HL-60 (cell line): ENCODE measurements around the gene S100A3.

Experiments
- DNase-seq, 2 experiments: peaks; one replicate each; pipeline ENCODE4 v3.0.0-alpha.2; 2010 to 2020; ENCODE audit warnings: low read depth in 1 of 2, low spot score in 1 of 2
- H3K27ac ChIP-seq: fragments of 250-450 bp; sonication (Bioruptor Pico); replicated peaks from 2 replicates; pipeline ENCODE4 v1.5.1; 2020; ENCODE audit warnings: mild to moderate bottlenecking, moderate library complexity
- H3K27me3 ChIP-seq: fragments of 250-450 bp; sonication (Bioruptor Pico); 2 replicates; pipeline ENCODE4 v1.5.1; 2021; ENCODE audit warnings: mild to moderate bottlenecking, moderate library complexity; ENCODE audit not compliant: insufficient read depth, poor library complexity, severe bottlenecking
- H3K4me3 ChIP-seq: replicated peaks from 2 replicates; pipeline ENCODE4 v1.5.1; 2011; ENCODE audit warnings: mild to moderate bottlenecking, control low read depth, low read length; ENCODE audit not compliant: insufficient read depth
- CTCF ChIP-seq: IDR thresholded peaks from one replicate; pipeline ENCODE4 v1.5.1; 2011; ENCODE audit warnings: low read length, control low read depth, inconsistent platforms; ENCODE audit not compliant: insufficient read depth
- GABPA ChIP-seq: IDR thresholded peaks from 2 replicates; pipeline ENCODE4 v1.6.1; 2012; ENCODE audit warnings: low read depth
- POLR2AphosphoS5 ChIP-seq: IDR thresholded peaks from 2 replicates; pipeline ENCODE4 v1.6.1; 2012; ENCODE audit warnings: low read depth
- REST ChIP-seq: IDR thresholded peaks from 2 replicates; pipeline ENCODE4 v1.6.1; 2012; ENCODE audit warnings: low read depth; ENCODE audit not compliant: insufficient replicate concordance
- SPI1 ChIP-seq: IDR thresholded peaks from 2 replicates; pipeline ENCODE4 v1.6.1; 2012; ENCODE audit warnings: low read depth, mild to moderate bottlenecking, borderline replicate concordance

The S100A3 gene

GRCh38 chr1:153557877-153558276 is 8.8 kb upstream of the S100A3 start:
- Histone ChIP-seq H3K27ac (no peak overlapping the region), H3K4me3 (no peak overlapping the region), H3K27me3 (no peaks in the 10 kb centered on the region)
- TF ChIP-seq SPI1, result no peak
- TF ChIP-seq POLR2AphosphoS5, result no peak
- no peak for TF ChIP-seq CTCF
- TF ChIP-seq GABPA, result no peak
- no peak for TF ChIP-seq REST
- no peak for DNase-seq

DNA sequence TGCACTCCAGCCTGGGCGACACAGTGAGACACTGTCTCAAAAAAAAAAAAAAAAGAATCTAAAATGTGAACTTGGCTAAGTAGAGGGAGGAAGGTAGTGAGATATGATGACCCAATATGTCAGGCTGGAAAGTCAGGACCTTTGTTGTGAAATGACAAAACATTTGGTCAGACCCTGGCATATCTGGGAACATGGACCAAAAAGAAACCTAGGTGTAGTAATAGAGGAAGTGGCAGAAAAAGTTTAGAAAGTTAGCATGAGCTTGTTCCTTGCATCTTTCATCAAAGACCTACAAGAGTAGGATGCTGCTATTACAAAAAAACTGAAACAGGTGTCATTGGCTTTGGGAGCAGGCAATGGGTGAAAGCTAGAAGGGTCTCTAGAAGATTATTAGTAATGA is 7.3 kb upstream of the S100A3 start:
- H3K27ac ChIP-seq, result no peak overlapping the region
- no peak for DNase-seq
- no peak overlapping the region for H3K4me3 ChIP-seq
- TF ChIP-seq CTCF, result no peak
- no peak for TF ChIP-seq POLR2AphosphoS5
- peak; percentile 80 for TF ChIP-seq SPI1
- H3K27me3 ChIP-seq, result no peaks in the 10 kb centered on the region

DNA sequence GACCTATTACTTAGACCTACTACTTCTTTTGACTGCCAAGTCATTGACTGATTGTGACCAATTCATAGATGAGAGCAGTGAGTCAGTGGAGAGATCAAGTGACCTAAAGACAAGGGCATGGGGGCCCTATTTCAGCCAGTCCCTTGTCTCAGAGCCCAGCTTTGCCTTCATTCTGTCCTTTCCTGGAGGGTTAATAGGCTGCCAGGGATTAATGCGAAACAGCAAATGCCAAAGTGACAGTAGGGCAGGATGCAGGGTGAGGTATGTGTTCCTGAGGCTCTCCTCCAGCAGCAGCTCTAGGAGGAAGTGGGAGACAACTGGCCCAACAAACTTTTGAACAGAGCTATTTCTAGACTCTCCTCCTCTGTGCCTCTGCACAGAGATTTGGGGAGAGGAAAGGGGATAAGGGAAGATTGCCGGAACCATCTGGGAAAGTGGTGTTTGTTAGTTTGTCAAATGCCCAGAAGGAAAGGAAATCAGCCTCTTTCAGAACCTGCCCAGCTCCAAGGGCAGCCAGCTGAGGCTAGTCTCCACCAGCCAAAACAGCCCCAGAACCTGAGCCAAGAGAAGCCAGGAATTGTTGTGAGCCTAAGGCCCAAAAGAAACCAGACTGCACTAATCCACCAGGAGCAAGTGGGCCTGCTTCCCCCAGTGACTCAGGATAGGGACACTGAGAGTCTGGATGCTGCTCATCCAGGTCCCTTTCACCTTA is 4.9 kb upstream of the S100A3 start:
- no peaks in the 10 kb centered on the region for H3K27me3 ChIP-seq
- H3K4me3 ChIP-seq, result no peak overlapping the region
- no peak overlapping the region for H3K27ac ChIP-seq
- no peak for DNase-seq
- TF ChIP-seq SPI1 (peak; percentile 76; the same call in 1 of the 2 replicates), POLR2AphosphoS5 (no peak)

- Histone ChIP-seq H3K4me3 (no peak overlapping the region), H3K27ac (no peak overlapping the region), H3K27me3 (no peaks in the 10 kb centered on the region)
- no peak for DNase-seq
- TF ChIP-seq CTCF, result no peak
- no peak for TF ChIP-seq GABPA
- no peak for TF ChIP-seq SPI1
- no peak for TF ChIP-seq REST
- no peak for TF ChIP-seq POLR2AphosphoS5
Observed at GRCh38 chr1:153553096-153553495, 4.0 kb upstream of the S100A3 start.
